GM19240 (cell line): ENCODE results near the gene CCDC150.
"Not testable (repeated sequence)": the region's sequence is repeated elsewhere in the genome, so short reads cannot be mapped to it uniquely, and the experiment has no call there.

Experiments
- DNase-seq: peaks from one replicate; pipeline ENCODE4 v3.0.0; 2011; ENCODE audit warnings: low spot score; ENCODE audit not compliant: insufficient read length

The CCDC150 gene

DNA sequence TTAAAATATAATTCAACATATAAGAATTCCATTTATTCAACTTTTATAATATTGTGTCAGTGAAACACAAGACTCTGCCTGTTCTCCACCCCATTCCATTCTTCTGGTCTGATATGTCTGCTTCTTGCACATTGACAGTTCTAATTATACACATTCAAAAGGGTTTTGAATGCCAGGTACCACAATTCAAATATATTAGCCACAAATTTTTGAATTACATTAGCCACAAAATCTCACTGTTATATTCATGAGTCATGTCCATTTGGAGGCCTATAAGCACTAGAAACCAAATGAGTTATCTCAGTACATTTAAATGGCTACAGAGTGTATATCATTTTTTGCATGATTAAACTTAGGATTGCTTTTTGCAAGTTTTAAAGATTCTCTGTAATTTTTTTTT, 72.1 kb downstream of the CCDC150 start:
- DNase-seq = no peak

GRCh38 chr2:196712867-196713266, 73.4 kb downstream of the CCDC150 start:
- DNase-seq = no peak

DNA sequence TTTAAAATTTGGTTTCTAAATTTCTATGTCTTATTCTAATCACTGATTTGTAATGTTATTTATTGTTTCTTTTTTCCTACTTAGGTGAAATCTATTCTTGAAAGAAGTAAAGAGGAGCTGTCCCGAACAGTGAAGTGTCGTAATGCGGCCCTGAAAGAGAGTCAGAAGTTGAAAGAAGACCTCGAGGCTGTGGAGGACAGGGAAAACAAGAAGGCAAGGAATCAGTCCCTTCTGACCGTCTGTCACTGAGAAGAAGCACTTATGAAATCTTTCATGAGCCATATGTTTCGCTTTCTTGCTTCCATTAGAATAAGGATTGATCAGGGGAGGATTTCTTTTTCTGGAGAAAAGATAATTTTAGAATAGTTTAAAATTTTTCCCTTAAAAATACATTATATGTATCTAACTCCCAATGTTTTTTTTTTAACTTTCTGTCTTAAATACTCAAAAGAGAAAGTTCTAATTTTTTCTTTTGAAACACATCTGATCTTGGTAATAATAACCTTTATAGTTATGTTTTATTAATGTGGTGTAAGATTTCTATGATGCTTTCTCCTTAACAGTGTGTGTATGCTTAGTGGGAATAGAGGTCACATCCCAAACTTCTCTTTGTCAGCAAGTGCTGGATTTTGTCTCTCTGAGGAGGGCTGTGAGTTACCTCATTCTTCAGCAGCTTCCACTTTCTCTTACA, 79.0 kb downstream of the CCDC150 start:
- DNase-seq = no peak

DNA sequence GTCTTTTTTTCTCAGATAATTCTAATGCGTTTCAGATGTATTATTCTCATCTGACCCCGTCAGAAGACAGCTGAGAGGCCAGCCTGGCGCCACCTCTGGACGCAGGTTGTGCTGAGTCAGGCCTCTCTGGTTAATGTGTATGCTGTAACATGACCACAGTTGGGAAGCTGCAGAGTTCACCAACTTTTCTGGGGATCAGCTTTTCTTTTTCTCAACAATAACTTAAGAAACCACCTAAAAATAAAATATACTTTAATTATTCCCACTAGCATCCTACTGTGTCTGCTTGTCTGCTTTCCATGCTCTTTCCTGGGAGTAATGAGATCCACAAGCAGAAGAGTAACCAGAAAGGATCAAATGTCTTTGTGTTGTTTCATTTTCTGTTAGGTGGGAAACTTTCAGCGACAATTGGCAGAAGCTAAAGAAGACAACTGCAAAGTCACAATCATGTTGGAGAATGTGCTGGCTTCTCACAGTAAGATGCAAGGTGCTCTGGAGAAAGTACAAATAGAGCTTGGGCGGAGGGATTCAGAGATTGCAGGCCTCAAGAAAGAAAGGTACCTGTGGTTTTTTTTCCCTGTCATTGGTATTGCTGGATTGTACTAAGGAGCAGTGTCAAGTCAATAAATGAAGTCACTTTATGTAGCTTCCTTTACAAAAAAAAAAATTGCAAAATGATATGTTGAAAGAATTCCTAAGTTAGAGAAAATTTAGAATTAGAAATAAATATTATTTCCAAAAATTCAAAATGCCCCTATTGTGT, 79.8 kb downstream of the CCDC150 start:
- no peak for DNase-seq

GRCh38 chr2:196723571-196723970, 84.1 kb downstream of the CCDC150 start:
- DNase-seq = no peak

DNA sequence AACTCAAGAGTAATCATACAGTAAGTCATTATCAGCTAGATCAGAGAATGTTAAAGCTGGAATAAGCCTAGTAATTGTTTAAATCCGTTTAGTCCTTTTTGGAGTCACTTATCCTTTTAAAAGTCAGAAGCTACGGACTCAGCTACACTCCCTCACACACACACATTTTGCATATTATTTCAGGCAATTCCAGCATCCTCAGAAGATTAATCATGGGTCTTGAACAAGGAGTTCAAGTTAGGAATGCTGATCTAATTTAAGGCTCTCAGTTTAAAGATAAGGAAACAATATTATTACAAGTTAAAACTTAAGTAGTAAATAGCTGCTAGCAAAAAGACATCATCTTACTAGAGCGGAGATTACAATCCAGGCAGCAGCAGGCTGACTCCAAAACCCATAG, 85.7 kb downstream of the CCDC150 start:
- no peak for DNase-seq

GRCh38 chr2:196725882-196726281, 86.4 kb downstream of the CCDC150 start:
- no peak for DNase-seq

GRCh38 chr2:196729418-196729817, 89.9 kb downstream of the CCDC150 start:
- DNase-seq = no peak

DNA sequence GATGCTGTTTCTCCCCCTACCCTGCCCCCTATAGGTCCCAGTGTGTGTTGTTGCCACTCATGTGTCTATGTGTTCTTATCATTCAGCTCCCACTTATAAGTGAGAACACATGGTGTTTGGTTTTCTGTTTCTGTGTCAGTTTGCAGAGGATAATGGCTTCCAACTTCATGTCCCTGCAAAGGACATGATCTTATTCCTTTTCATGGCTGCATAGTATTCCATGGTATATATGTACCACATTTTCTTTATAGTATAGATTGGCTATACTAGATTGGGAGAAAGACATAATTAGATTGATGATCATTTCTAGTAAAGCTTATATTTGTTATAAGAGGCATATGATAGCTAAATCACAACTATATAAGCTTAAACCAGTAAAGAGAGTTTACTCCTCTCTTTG, 97.1 kb downstream of the CCDC150 start:
- not testable (repeated sequence) for DNase-seq

- no peak for DNase-seq
These were observed 97.5 kb downstream of the CCDC150 start for GRCh38 chr2:196737046-196737445.

DNA sequence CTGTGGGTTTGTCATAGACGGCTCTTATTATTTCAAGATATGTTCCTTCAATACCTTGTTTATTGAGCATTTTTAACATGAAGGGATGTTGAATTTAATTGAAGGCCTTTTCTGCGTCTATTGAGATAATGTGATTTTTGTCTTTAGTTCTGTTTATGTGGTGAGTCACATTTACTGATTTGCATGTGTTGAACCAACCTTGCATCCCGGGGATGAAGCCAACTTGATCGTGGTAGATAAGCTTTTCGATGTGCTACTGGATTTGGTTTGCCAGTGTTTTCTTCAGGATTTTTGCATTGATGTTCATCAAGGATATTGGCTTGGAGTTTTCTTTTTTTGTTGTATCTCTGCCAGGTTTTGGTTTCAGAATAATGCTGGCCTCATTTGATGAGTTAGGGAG, 99.5 kb downstream of the CCDC150 start:
- DNase-seq = no peak

DNA sequence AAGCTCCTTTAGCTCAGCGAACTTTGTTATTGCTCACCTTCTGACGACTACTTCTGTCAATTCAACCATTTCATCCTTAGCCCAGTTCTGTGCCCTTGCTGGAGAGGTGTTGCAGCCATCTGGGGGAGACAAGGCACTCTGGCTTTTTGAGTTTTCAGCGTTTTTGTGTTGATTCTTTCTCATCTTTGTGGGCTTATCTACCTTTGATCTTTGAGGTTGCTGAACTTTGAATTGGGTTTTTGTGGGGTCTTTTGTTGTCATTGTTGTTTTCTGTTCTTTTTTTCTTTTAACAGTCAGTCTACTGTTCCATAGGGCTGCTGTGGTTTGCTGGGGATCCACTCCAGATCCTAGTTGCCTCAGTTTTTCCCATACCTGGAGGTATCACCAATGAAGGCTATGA, 102.7 kb downstream of the CCDC150 start:
- DNase-seq = no peak

- no peak for DNase-seq
These were observed 103.2 kb downstream of the CCDC150 start for GRCh38 chr2:196742685-196743084.

GRCh38 chr2:196743165-196743564, 103.7 kb downstream of the CCDC150 start:
- no peak for DNase-seq

- DNase-seq = no peak
These were observed 106.2 kb downstream of the CCDC150 start for GRCh38 chr2:196745711-196746110.

DNA sequence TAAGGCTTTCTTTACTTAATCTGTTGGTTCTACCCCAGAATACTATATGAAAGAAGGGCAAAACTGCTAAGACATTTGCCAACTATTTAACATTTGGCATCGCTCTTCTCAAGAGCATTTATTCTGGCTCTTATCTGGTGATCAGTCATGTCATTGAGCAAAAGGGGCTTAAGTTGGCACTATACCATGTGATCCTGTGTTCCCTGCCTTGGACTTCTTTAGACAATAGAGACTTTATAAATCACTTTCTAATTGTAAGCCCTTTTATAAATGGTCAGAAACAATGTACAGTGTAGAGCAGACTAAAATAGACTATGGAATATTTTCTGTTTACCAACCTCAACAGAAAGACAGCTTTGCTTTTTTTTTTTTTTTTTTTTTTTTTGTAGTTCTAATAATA, 107.9 kb downstream of the CCDC150 start:
- no peak for DNase-seq

GRCh38 chr2:196748123-196748522, 108.6 kb downstream of the CCDC150 start:
- no peak for DNase-seq

GRCh38 chr2:196750291-196750923, 110.9 kb downstream of the CCDC150 start:
- no peak for DNase-seq

DNA sequence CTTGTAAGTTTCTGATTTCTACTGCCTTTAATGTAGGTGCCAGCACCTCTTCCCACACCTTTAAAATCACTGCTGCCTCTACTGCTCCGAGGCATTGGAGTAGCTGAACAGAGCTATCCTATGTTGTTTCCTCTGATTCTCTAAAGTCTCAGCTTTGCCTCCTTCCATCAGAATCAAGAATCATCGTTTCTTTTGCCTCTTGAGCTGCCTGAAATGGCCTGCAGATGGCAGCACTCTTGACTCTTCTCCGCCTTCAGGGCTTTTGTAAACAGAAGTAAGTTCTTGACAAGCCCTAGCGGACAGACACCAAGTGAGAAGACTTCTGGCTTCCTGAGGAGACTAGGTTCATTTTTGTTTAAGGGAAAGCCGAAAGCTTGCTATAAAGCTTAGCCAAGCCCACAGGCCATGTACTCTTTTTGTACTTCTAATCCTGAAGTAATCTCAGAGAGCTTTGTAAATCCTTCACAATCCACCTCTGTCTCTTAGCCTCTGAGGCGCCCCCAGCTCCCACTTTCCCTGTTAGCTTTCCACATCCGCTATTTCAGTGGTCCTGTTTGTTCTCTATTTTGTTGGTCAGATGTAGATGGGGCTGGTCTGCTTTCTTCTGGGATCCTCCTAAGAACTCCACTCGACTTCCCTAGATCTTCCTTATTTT, 111.6 kb downstream of the CCDC150 start:
- peak; percentile 41 for DNase-seq

DNA sequence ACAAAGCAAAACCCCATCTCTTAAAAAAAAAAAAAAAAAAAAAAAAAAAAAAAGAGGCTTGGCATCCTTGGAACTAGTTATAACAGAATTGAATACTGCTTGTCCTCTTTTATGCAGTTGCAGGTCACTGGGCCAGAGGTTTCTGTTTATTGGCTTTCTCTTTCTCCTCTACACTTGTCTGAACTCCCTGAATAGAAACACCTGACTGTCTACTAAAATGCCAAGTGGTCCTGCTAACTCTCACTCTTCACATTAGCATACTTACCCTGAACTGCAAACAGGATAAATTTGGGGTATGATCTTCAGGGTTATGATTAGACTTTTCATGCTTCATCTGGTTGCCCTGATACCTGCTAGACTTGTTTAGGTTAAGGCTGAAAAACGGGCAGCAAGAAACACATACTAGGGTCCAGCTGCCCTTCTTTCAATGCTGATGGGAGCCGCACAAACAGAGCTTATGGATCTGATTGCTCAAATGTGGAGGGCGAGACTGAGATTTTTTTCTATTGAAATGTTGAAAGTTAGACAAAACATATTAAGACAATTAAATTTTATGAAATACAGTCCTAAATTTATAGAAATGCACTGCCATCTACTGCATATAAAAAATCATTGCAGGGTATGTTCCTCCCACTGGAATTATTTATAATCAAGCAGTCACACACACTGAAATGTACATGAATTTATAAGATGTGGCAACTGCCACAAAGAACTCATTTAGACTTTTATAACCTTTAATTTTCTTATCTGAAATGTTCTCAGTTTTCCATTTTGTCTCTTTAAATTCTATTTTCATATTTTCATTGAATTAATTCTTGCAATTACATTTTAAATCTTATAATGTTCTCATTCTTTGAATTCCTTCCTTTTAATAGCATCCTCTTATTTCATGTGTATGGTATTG, 119.2 kb downstream of the CCDC150 start:
- DNase-seq = no peak

GRCh38 chr2:196759378-196759706, 119.8 kb downstream of the CCDC150 start:
- no peak for DNase-seq
